ENCODE measurements around the gene WNT11. TPM values are rescaled to one million over a fixed set of nuclear protein-coding genes. Genes with fewer than 3 reads are reported as not detected.

The WNT11 gene
- total RNA-seq (2022): not detected in 2 replicates
- Bru-seq, nascent RNA: percentile 6 among the genes with signal in this experiment
- BruChase-seq, experiment 1, labeled RNA remaining after a 6-hour chase: percentile 8 among the genes with signal in this experiment
- BruChase-seq, experiment 2, labeled RNA remaining after a 2-hour chase: percentile 5 among the genes with signal in this experiment
- long read RNA-seq, partial matches to known transcripts: 0 of 1 reads
- long read RNA-seq, other reads (novel, unspliced or antisense): 0 of 1 reads

DNA sequence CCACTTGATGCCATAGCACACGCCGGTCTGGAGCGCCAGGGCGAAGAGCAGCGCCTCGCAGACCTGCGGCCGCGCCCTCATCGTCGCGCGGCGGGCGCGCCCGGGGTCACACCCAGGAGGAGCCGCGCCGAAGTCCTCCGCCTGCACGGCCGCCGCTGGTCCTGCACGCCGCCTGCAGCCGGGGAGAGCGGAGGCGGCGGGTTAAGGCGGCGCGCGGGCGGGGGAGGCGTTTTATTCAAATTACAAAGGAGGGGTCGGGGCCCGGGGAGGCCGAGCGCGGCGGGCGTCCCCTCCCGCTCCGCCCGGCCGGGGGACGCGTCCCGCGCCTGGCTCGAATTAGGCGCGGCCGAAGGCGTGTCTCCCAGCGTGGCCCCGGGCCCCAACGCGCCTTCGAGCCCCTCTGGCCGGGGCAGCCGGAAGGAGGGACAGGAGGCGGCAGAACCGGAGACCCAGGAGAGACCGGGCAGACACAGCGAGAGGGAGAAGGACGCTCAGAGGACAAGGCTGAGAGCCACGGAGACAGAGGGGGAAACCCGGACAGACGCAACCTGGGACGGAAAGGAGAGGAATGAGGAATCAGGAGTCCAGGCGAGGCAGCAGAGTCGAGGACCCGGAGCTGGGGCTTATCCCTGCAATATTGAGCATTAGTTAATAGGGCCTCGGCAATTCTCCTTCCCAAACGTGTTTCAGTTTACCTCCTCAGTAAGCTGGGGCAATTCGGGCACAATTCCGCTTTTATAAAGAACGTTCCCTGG is at the start of gene WNT11:
Gene WNT11 (minus strand): TSS at position 176 of the 755 bp plus-strand sequence. CDS start 95 bp downstream, at position 81.
- peak within 1 kb of the TSS; percentile 69 for H3K4me3 Mint-ChIP-seq (ENCODE audit: unreplicated experiment)
- DNase-seq (ENCODE audit: unreplicated experiment): peak; percentile 57
- TF ChIP-seq, protein P1, sequence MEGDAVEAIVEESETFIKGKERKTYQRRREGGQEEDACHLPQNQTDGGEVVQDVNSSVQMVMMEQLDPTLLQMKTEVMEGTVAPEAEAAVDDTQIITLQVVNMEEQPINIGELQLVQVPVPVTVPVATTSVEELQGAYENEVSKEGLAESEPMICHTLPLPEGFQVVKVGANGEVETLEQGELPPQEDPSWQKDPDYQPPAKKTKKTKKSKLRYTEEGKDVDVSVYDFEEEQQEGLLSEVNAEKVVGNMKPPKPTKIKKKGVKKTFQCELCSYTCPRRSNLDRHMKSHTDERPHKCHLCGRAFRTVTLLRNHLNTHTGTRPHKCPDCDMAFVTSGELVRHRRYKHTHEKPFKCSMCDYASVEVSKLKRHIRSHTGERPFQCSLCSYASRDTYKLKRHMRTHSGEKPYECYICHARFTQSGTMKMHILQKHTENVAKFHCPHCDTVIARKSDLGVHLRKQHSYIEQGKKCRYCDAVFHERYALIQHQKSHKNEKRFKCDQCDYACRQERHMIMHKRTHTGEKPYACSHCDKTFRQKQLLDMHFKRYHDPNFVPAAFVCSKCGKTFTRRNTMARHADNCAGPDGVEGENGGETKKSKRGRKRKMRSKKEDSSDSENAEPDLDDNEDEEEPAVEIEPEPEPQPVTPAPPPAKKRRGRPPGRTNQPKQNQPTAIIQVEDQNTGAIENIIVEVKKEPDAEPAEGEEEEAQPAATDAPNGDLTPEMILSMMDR (IDR thresholded peaks at IDR 0.05; ENCODE audit: unreplicated experiment): no peak
- no peaks in the 10 kb centered on the region for H3K9me3 Mint-ChIP-seq (ENCODE audit: unreplicated experiment)
- H3K4me1 Mint-ChIP-seq (ENCODE audit: insufficient read depth, unreplicated experiment): no peaks in the 10 kb centered on the region
- H3K36me3 Mint-ChIP-seq (ENCODE audit: insufficient read depth, unreplicated experiment): no peaks in the 10 kb centered on the region
- ChIA-PET POLR2A (interaction anchor here (1.5 to 2.6 kb wide), 2 partner anchors 27 to 111 kb away, joined by 7 to 11 read pairs; no protein-coding TSS in a partner anchor), CTCF (interaction anchor here (0.6 to 14.1 kb wide), 19 partner anchors 11 to 318 kb away, joined by 3 to 271 read pairs (median 4); no protein-coding TSS in a partner anchor)
- no peak within 1 kb of the TSS for H3K27ac Mint-ChIP-seq (ENCODE audit: low read depth, unreplicated experiment)
- H3K27me3 Mint-ChIP-seq (ENCODE audit: insufficient read depth, unreplicated experiment): no peaks in the 10 kb centered on the region
- BruUV-seq (replicated peaks): no TSS peak
- intact Hi-C loops (cut with micrococcal nuclease): loop anchor here (1.0 to 2.0 kb wide), 4 partner anchors 29 to 475 kb away; no protein-coding TSS in a partner anchor

DNA sequence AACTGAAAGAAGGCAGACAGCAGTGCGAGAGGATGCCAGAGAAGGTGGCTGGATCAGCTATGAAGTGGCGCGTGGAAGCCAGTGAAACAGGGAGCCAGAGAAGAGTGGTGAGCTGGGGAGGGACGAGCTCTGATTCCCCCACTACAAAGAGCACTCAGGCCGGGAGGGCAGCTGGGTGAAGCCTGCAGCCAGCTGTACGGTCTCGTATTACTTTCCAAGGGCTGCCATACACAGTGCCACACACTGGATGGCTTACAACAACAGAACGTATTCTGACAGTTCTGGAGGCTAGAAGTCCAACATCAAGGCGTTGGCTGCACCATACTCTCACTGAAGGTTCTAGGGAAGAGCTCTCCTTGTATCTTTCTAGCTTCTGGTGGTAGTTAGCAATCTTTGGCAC is 47.1 kb upstream of the WNT11 start:
- TF ChIP-seq, protein P1 (IDR thresholded peaks at IDR 0.05; ENCODE audit: unreplicated experiment): no peak
- intact Hi-C loops (cut with micrococcal nuclease): no loop called here
- H3K27me3 Mint-ChIP-seq (ENCODE audit: insufficient read depth, unreplicated experiment): no peaks in the 10 kb centered on the region
- H3K4me3 Mint-ChIP-seq (ENCODE audit: unreplicated experiment): no peak overlapping the region
- POLR2A ChIA-PET: no interaction called here
- BruUV-seq (replicated peaks): no TSS peak
- no peak for DNase-seq (ENCODE audit: unreplicated experiment)
- peaks cover 17% of the 10 kb centered on the region for H3K4me1 Mint-ChIP-seq (ENCODE audit: insufficient read depth, unreplicated experiment)
- CTCF ChIA-PET: interaction anchor here (0.5 to 1.6 kb wide), 4 partner anchors 9 to 92 kb away, joined by 3 to 4 read pairs (median 4); no protein-coding TSS in a partner anchor
- no peaks in the 10 kb centered on the region for H3K36me3 Mint-ChIP-seq (ENCODE audit: insufficient read depth, unreplicated experiment)
- H3K9me3 Mint-ChIP-seq (ENCODE audit: unreplicated experiment): no peaks in the 10 kb centered on the region
- H3K27ac Mint-ChIP-seq (ENCODE audit: low read depth, unreplicated experiment): no peak overlapping the region

- no peak overlapping the region for H3K27ac Mint-ChIP-seq (ENCODE audit: low read depth, unreplicated experiment)
- POLR2A ChIA-PET: interaction anchor here (2.3 kb wide), 1 partner anchor 13 kb away, joined by 5 read pairs; no protein-coding TSS in a partner anchor
- no TSS peak for BruUV-seq (replicated peaks)
- intact Hi-C loops (cut with micrococcal nuclease): no loop called here
- TF ChIP-seq, protein P1 (IDR thresholded peaks at IDR 0.05; ENCODE audit: unreplicated experiment): no peak
- no peaks in the 10 kb centered on the region for H3K27me3 Mint-ChIP-seq (ENCODE audit: insufficient read depth, unreplicated experiment)
- no peaks in the 10 kb centered on the region for H3K9me3 Mint-ChIP-seq (ENCODE audit: unreplicated experiment)
- H3K4me1 Mint-ChIP-seq (ENCODE audit: insufficient read depth, unreplicated experiment): peaks cover 17% of the 10 kb centered on the region
- CTCF ChIA-PET: interaction anchor here (0.8 to 1.6 kb wide), 2 partner anchors 8 to 45 kb away, joined by 3 to 4 read pairs; no protein-coding TSS in a partner anchor
- no peak for DNase-seq (ENCODE audit: unreplicated experiment)
- H3K36me3 Mint-ChIP-seq (ENCODE audit: insufficient read depth, unreplicated experiment): no peaks in the 10 kb centered on the region
- no peak overlapping the region for H3K4me3 Mint-ChIP-seq (ENCODE audit: unreplicated experiment)
Measured at GRCh38 chr11:76252631-76253070, 46.3 kb upstream of the WNT11 start.

DNA sequence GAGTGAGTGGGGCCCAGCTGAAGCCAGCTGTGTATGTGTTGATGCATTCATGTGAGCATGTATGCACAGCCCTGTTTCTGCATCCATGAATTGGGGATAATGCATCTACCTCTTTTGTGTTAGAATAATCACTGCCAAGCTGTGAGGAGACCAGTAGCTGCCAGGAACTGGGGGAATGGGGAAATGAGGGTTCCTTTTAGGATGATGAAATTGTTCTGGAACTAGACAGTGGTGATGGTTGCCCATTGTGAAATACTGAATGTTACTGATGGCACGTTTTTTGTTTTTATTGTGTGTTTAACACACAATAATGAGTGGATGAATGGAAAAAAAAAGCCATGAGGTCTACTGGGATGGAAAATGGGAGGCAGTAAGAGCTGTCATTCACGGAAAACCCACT is 45.3 kb upstream of the WNT11 start:
- BruUV-seq (replicated peaks): no TSS peak
- TF ChIP-seq, protein P1 (IDR thresholded peaks at IDR 0.05; ENCODE audit: unreplicated experiment): no peak
- H3K9me3 Mint-ChIP-seq (ENCODE audit: unreplicated experiment): no peaks in the 10 kb centered on the region
- DNase-seq (ENCODE audit: unreplicated experiment): peak; percentile 69
- H3K36me3 Mint-ChIP-seq (ENCODE audit: insufficient read depth, unreplicated experiment): no peaks in the 10 kb centered on the region
- POLR2A ChIA-PET: interaction anchor here (0.5 to 2.3 kb wide), 4 partner anchors 14 to 226 kb away, joined by 3 to 6 read pairs (median 4); no protein-coding TSS in a partner anchor
- intact Hi-C loops (cut with micrococcal nuclease): no loop called here
- peaks cover 17% of the 10 kb centered on the region for H3K4me1 Mint-ChIP-seq (ENCODE audit: insufficient read depth, unreplicated experiment)
- CTCF ChIA-PET: interaction anchor here (0.7 to 1.7 kb wide), 2 partner anchors 43 to 1638 kb away, joined by 4 to 6 read pairs; no protein-coding TSS in a partner anchor
- peak overlapping the region; percentile 44 for H3K27ac Mint-ChIP-seq (ENCODE audit: low read depth, unreplicated experiment)
- H3K4me3 Mint-ChIP-seq (ENCODE audit: unreplicated experiment): no peak overlapping the region
- H3K27me3 Mint-ChIP-seq (ENCODE audit: insufficient read depth, unreplicated experiment): no peaks in the 10 kb centered on the region
